ENCODE data around the gene GEMIN4.
"Not testable (repeated sequence)": the region's sequence is repeated elsewhere in the genome, so short reads cannot be mapped to it uniquely, and the experiment has no call there.

- not testable (repeated sequence) for TF ChIP-seq CTCF (IDR thresholded peaks at IDR 0.05 in 4 of 5, conservative IDR thresholded peaks at IDR 0.05 in 1 of 5); POLR2A (IDR thresholded peaks at IDR 0.05)
Measured at GRCh38 chr17:748604-749003, 3.5 kb downstream of the GEMIN4 start.

Measured in gastrocnemius medialis (tissue), 4 donors.